WTC11 (cell line): ENCODE measurements around the gene TIGD1.

ENCODE experiments used
- ESRRA ChIP-seq: sonication (generic); formaldehyde crosslinking; IDR thresholded peaks from 2 replicates; pipeline ENCODE4 v1.8.1; 2022; ENCODE audit warnings: mild to moderate bottlenecking, missing genetic modification reagents, borderline replicate concordance
- MAX ChIP-seq: sonication (generic); formaldehyde crosslinking; IDR thresholded peaks from 2 replicates; pipeline ENCODE4 v1.8.0; 2022; ENCODE audit warnings: mild to moderate bottlenecking, missing genetic modification reagents
- NFE2L1 ChIP-seq: sonication (generic); formaldehyde crosslinking; IDR thresholded peaks from 2 replicates; pipeline ENCODE4 v1.8.1; 2023; ENCODE audit warnings: missing genetic modification reagents
- NR3C1 ChIP-seq: sonication (generic); formaldehyde crosslinking; conservative IDR thresholded peaks from 2 replicates; pipeline ENCODE4 v1.8.1; 2023; ENCODE audit warnings: low read depth, mild to moderate bottlenecking, missing genetic modification reagents
- SP1 ChIP-seq: sonication (generic); formaldehyde crosslinking; conservative IDR thresholded peaks from 2 replicates; pipeline ENCODE4 v1.8.1; 2022; ENCODE audit warnings: missing genetic modification reagents
- ZNF317 ChIP-seq: sonication (generic); formaldehyde crosslinking; IDR thresholded peaks from 2 replicates; pipeline ENCODE4 v1.8.1; 2023; ENCODE audit warnings: low read depth, mild to moderate bottlenecking, moderate library complexity, missing genetic modification reagents, borderline replicate concordance
- TF ChIP-seq, protein P1 (sequence below): fragments of 200-600 bp; IDR thresholded peaks from 2 replicates; pipeline ENCODE4 v1.8.0; 2022; ENCODE audit warnings: antibody characterized with exemption
- TF ChIP-seq, protein P2 (sequence below): sonication (generic); formaldehyde crosslinking; IDR thresholded peaks from 2 replicates; pipeline ENCODE4 v1.8.1; 2022; ENCODE audit warnings: low read depth, mild to moderate bottlenecking, moderate library complexity, missing genetic modification reagents, borderline replicate concordance

GRCh38 chr2:232577841-232578240 is 27.5 kb upstream of the TIGD1 start:
- TF ChIP-seq, protein P1, sequence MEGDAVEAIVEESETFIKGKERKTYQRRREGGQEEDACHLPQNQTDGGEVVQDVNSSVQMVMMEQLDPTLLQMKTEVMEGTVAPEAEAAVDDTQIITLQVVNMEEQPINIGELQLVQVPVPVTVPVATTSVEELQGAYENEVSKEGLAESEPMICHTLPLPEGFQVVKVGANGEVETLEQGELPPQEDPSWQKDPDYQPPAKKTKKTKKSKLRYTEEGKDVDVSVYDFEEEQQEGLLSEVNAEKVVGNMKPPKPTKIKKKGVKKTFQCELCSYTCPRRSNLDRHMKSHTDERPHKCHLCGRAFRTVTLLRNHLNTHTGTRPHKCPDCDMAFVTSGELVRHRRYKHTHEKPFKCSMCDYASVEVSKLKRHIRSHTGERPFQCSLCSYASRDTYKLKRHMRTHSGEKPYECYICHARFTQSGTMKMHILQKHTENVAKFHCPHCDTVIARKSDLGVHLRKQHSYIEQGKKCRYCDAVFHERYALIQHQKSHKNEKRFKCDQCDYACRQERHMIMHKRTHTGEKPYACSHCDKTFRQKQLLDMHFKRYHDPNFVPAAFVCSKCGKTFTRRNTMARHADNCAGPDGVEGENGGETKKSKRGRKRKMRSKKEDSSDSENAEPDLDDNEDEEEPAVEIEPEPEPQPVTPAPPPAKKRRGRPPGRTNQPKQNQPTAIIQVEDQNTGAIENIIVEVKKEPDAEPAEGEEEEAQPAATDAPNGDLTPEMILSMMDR: no peak
- TF ChIP-seq ESRRA (CRISPR knock-in tag): no peak
- TF ChIP-seq NFE2L1 (CRISPR knock-in tag): no peak
- TF ChIP-seq, protein P2, sequence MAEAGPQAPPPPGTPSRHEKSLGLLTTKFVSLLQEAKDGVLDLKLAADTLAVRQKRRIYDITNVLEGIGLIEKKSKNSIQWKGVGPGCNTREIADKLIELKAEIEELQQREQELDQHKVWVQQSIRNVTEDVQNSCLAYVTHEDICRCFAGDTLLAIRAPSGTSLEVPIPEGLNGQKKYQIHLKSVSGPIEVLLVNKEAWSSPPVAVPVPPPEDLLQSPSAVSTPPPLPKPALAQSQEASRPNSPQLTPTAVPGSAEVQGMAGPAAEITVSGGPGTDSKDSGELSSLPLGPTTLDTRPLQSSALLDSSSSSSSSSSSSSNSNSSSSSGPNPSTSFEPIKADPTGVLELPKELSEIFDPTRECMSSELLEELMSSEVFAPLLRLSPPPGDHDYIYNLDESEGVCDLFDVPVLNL (CRISPR knock-in tag): no peak
- TF ChIP-seq ZNF317: no peak
- no peak for TF ChIP-seq MAX (CRISPR knock-in tag)
- no peak for TF ChIP-seq SP1 (CRISPR knock-in tag)
- TF ChIP-seq NR3C1: no peak
